GM19372 (cell line): ENCODE measurements around the gene EDA.

Experiments
- ATAC-seq: cut with Tn5 transposase; IDR thresholded peaks from one replicate; pipeline ENCODE4 v1.9.1; 2021; ENCODE audit warnings: mild to moderate bottlenecking, low read depth, moderate library complexity; ENCODE audit not compliant: unreplicated experiment

EDA gene

DNA sequence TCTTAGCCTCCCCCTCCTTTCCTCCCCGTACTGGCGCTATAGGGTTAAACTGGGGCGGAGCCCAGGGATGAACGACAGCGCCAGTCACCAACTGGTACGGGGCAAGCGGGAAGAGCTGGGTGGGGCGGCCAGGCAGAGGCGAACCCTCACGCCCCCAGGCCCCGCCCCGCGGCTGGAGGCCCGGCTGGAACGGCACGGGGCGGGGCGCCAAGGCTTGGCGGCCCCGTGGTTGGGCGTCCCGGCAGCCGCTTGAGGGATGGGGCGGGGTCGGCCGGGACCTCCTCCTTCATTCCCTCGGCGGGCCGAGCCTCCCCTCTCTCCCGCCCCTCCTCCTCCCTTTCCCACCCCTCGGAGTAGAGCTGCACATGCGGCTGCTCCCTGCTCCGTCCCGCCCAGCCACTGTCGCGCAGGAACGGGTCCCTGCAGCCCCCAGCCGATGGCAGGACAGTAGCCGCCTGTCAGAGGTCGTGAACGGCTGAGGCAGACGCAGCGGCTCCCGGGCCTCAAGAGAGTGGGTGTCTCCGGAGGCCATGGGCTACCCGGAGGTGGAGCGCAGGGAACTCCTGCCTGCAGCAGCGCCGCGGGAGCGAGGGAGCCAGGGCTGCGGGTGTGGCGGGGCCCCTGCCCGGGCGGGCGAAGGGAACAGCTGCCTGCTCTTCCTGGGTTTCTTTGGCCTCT, at the start of gene EDA:
Gene EDA, plus strand, starts transcription at position 335 of the 678 bp plus-strand sequence.
- peak; percentile 87 for ATAC-seq

DNA sequence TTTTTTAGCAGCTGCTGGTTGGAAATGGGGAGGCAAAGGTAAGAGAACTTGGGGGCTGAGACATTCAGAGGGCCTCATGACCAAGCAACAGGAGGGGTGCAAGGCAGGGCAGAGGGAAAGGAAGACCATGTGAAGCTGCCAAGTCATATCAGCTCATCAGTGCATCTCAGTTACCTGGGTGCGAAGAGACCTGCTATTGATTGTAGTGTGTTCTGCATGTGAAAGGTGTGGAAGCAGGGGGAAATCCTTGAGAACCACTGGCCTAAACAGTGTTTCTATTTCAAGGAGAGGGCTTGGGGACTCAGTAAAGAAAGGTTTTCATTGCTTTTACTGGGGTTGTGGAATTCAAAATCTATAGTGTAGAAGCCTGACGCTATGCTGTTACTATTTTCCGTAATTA, 47.1 kb upstream of the EDA start:
- ATAC-seq: no peak

DNA sequence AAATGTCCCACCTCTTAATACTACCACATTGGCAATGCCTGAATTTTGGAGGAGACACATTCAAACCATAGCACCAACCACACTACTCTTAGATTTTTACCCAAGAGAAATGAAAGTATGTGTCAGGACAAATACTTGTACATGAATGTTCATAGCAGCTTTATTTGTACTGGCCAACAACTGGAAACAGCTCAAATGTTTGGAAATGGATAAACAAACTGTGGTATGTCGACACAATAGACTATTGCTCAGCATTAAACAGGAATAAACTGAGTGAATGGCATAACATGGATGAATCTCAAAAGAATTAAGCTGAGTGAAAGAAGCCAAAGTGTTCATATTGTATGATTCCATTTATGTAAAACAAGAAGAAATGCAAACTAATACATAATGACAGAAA, 18.5 kb upstream of the EDA start:
- no peak for ATAC-seq

DNA sequence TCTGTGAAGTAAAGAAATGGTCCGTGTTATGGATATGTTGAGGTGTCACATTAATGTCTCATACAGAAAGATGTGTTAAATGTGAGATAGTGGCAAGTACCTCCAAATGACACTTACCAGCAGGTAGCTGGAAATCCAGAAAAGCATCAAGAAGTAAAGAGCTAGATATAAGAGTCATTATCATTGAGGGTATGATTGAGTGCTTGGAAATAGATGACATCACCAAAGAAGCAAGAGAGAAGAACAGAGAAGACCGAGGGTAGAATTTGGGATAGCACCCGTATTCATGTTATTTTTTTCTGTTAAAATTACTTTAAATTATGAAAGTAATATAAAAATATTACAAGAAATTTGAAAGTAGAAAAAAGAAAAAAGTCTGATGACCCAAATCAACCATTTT, 15.7 kb upstream of the EDA start:
- ATAC-seq: no peak

DNA sequence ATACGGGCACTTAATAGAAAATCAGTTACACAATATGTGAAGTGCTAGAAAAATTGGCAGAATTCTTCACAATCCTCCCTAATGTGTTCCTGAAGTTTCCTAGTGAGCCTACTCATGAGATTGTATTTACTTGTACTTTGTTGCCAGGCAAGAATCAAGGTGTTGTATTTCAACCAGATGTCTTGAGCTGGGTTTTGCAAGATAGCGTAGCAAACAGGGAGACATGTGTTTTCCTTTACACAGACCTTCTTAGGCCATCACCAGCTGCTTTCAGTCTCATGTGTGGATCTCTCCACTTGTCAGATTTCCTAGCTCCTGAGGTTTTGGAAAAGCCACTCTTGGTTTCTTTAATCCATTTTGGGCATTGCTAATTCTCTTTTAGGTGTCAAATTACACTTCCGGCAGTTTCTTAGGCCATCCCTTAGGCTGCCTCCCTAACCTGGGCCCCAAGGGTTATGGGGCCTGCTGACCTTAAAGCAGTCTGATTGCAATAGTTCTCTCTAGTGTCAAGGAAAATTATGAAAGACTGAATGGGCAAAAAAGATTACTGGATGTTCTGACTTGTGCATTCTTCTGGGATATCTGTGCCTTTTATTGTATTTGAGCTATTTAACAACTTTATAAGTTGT, 12.2 kb upstream of the EDA start:
- ATAC-seq: no peak

DNA sequence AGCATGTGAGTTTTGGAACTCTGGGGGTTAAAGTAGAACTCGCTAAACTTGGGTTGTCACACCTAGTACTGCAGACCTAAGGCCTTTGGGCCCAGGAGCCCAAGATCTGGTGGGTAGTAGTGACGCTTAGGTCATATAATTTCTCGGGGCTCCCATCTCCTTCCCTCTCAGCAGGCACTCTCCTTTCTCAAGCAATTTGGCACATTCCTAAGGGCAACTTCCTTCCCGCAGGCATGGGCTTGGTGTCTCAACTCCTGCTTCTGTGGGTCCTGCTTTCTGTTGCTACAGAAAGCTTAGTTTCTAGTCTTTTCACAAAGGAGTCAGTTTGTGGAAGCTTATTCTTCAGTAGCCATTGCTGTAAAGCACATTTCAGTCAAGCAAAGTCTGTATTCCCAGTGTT, 10.4 kb upstream of the EDA start:
- no peak for ATAC-seq

DNA sequence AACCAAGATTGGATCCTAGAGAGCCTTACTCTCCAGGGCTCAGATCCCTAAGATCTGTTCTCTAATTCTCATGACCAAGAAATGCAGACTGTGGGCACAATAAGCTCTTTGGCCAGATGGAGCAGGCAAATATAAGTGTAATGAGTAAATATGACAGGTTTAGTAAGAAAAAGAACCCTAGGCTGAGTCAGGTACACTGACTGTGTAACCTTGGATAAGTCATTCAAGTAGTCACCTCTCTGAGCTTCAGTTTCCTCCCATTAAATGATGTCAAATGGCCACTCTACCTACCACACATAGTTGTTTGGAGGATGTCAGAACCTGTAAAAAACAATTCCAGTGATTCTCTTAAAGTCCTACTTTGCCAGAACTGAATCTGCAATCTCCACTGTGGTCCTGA, 8.3 kb upstream of the EDA start:
- no peak for ATAC-seq

DNA sequence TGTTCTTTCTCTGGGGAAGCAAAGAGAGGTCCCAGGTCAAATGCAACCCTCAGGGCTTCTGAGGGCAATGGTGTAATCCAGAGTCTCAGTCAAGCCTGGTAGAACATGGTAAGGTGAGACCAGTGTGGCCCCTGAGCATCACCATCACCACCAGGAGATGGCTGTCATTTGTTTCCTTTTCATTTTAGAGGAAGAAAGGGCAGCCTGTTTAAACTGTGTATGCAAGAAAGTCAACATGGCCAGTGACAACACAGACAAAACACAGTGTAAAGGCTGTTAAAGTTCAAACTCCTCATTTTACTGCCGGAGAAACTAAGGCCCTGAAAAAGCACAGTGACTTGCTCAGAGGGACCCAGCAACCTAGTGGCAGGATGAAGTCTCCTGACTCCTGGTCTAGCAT, 2.0 kb upstream of the EDA start:
- no peak for ATAC-seq

DNA sequence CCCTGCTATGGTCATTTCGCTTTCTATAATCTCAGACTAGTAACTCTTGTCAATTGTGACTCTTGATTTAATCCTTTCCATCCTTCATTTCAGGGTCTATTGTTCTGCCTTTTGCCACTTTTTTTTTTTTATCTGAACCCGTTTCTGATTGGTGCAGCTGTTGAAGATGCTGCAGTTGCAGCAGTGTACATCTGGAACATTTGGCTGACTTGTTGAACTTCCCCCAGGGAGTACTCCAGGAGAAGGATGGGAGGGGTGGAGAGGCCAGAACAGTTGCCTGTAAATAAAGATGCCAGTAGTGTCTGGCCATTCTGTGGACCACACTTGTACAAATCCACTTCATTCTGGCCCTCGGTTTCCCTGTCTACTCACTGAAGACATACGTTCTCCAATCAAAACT, 1.0 kb upstream of the EDA start:
- ATAC-seq: no peak

DNA sequence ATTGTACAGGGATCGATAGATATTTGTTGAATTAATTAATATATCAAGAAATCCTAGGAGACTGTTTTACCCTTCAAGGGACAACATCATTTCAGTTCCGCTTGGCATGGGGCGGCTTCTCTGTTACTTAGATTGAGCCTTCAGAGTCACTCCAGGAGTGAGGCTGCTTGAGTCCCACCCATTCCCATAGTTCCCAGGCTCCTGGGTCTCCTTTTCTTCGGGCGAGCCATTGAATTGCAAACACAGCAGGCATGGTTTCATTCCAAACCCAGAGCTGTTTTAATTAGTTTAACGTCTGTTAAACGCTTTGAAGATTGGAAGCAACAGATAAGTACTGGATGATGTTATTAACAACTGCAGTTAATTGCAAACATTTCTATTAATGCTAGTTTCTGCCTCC, 571 bp upstream of the EDA start:
- no peak for ATAC-seq

DNA sequence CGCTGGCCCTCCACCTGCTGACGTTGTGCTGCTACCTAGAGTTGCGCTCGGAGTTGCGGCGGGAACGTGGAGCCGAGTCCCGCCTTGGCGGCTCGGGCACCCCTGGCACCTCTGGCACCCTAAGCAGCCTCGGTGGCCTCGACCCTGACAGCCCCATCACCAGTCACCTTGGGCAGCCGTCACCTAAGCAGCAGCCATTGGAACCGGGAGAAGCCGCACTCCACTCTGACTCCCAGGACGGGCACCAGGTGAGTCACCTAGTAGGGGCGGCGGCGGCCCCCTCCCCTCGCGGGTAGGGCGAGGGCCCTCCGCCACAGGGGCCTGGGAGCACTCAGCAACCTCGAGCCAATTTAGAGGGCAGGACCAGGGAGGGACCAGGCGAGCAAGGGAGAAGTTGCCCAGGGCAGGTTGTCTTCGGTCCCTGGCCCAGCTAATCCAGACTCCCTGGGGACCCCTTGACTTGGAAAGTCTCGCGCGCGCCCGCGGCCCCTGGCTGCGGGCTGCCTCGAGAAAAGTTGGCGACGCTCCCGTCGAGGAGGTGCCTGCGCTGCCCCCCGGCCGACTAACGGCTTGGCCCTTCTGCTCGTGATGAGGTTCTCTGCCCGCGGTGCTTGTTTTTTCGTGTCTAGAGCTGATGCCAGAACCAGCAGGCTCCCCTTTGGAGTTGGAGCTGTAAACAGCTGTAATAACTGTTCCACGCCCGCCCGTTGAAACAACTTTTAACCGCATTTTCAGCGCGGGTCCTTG, 717 bp downstream of the EDA start:
- ATAC-seq: no peak

DNA sequence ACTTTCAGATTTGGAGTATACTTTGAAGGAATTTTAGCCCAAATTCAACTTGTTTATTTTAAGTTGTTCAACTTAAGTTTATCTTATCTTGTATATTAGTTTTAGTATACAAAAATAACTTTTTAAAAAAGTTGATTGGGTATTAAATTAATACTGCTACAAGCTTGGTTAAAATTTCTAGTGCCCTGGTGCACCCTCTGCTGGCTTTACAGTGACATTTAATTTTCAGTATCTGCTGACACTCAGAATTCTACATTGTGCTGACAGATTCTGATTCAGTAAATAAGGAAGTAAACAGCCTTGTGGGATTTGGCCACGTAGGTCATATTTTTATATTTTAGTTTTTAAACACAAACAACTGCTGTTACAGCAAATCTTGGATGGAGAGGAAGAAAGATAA, 2.9 kb downstream of the EDA start:
- ATAC-seq: no peak

DNA sequence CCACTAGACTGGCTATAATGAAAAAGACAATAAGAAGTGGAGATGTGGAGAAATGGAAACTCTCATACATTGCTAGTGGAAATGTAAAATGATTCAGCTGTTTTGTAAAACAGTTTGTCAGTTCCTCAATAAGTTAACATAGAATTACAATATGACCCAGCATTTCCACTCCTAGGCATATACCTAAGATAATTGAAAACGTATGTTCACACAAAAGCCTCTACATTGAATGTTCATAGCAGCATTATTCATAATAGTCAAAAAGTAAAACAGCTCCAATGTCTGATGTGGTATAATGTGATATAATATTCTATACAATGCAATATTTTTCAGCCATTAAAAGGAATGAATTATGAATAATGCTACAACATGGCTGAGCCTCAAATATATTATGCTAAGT, 10.2 kb downstream of the EDA start:
- ATAC-seq: no peak

DNA sequence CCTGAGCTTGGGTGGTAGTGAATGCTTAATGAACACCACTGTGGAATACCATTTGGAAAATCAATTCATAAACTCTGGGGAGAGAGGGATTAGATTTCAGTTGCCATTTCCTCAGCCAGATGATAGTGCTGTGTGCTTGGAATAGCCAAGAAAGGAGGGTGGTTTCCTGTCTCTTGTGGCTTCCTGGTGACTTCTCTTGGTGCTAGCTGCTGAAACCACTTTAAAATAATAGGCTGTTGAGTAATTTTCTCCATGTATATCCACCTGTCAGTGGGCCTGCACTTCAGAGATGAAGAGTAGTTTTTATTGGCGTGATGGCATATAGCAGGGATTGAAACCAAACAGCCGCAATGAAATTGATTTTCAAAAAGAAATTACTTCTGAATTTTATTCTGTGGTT, 11.8 kb downstream of the EDA start:
- no peak for ATAC-seq

DNA sequence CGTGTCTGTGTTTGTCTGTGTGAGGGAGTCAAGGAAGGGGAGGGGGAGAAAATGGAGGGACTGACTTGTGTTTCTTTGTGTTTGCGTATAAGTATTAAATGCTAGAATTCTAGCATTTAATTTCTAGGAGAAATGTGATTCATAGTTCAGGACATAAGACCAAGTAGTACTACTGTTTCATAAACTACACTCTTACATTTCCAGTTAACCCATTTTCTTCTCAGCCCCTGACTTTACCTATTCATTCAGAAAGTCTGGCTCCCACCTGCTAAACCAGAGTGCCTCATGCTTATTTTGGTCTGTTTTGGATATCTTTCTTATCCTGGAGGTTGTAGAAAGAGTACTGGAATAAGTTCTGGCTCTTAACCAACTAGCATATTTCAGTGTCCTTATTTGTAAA, 14.2 kb downstream of the EDA start:
- no peak for ATAC-seq

DNA sequence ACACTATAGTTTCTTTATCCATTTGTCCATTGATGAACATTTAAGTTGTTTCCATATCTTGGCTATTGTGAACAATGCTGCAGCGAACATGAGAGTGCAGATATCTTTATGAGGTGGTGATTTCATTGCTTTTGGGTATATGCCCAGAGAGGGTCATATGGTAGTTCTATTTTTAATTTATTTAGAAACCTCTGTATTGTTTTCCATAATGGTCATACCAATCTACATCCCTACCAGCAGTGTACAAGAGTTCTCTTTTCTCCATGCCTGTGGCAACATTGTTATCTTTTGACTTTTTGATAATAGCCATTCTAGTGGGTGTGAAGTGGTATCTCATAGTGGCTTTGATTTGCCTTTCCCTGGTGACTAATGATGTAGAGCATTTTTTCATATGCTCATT, 48.8 kb downstream of the EDA start:
- ATAC-seq: no peak

DNA sequence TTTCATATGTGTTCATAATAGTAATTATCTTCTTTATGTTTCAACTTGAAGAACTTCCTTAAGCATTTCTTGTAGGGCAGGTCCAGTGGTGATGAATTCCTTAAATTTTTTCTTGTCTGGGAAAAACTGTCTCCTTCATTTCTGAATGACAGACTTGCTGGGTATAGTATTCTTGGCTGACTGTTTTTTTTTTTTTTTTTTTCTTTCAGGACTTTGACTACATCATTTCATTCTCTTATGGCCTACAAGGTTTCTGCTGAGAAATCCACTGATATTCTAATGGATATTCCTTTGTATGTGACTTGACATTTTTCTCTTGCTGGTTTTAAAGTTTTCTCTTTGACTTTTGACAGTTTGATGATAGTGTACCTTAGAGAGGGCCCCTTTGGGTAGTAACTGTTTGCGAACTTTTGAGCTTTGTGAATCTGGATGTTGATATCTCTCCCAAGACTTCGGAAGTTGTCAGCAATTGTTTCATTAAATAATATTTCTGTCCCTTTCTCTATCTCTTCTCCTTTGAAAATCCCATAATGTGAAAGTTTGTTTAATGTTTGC, 54.2 kb downstream of the EDA start:
- no peak for ATAC-seq

DNA sequence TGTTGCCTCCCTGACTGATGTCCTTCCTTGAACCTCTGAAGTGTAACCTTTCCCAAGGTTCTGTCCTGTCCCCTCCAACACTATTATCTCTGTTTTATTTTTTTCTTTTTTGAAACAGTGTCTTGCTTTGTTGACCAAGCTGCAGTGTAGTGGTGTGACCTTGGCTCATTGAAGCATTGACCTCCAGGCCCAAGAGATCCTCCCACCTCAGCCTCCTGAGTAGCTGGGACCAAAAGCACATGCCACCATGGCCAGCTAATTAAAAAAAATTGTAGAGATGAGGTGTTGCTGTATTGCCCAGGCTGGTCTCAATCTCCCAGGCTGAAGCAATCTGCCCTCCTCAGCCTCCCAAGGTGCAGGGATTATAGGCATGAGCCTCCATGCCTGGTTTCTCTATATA, 59.0 kb downstream of the EDA start:
- no peak for ATAC-seq

DNA sequence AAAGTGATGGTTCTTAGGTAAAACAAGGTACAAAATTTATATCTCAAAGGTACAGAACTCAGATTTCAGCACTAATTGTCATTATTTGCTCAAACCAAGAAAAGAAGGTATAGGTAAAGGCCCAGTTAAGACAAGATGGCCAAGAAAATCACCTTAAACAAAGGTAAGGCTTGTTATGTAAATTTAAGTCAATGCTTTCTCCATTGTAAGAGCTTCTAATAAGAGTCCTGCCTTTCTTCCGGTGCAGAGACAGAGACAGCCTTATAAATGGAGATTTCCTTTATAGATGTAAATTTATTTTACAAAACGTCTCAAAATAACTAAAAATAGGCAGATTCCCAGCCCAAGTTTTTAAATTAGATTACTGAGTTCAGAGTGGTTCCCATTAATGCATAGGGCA, 89.9 kb downstream of the EDA start:
- ATAC-seq: no peak

DNA sequence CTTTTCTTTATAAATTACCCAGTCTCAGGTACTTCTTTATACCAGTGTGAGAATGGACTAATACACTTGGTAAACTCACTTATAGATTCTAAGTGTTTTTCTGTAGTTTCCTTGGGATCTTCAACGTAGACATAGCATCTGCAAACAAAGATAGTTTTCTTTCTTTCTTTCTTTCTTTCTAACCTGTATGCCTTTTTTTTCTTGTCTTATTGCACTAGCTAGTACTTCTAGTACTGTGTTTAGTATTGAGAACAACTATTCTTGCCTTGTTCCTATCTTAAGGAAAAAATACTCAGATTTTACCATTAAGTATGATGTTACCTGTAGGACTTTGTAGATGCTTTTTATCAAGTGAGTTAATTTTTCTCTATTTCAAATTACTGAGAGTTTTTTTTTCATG, 102.2 kb downstream of the EDA start:
- no peak for ATAC-seq

DNA sequence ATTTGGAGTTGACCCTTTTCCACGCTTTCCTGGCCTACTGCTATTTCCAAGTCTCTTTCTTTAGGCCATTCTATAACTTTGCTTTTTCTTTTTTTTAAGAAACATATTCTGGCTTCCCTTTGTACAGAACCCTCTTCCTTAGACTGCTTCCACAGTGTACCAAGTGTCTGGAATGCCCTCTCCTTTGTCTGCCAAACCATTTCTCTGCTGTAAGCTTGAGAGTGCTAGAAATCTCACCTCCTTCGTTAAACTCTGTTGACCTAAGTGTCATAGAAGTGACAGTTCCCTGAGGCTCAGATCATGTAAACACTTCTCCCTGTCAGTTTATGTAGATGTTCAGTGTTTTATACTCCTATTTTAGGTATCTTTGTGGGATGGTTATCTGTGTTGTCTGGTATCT, 108.4 kb downstream of the EDA start:
- ATAC-seq: no peak

DNA sequence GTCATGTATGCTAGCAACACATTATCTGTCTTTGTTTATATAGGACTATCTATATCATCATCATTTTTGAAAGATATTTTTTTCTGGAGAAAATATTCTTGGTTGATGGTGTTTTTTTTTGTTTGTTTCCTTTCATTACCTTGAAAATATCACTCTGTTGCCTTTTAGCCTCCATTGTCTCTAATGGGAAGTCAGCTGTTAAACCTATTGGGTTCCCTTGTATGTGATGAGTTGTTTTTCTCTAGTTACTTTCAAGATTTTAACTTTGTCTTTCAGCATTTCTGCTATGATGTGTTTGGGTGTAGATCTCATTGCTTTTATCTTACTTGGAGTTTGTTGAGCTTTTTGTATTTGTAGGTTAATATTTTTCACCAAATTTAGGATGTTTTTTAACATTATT, 124.4 kb downstream of the EDA start:
- ATAC-seq: no peak
